ENCODE data around the gene BBLN.

Gene BBLN

GRCh38 chr9:128149951-128150593 lies 10.0 kb upstream of the BBLN start:
- DNase-seq (ENCODE audit: insufficient read length, low spot score) = no peak
- TF ChIP-seq POLR2A (IDR thresholded peaks at IDR 0.05; ENCODE audit: low read depth, low read length) = no peak
- FAIRE-seq = no peak

- DNase-seq (ENCODE audit: insufficient read length, low spot score) (no peak), FAIRE-seq (no peak)
- no peak for TF ChIP-seq POLR2A (IDR thresholded peaks at IDR 0.05; ENCODE audit: low read depth, low read length)
Observed at GRCh38 chr9:128150594-128151308, 9.3 kb upstream of the BBLN start.

- DNase-seq (ENCODE audit: insufficient read length, low spot score) (no peak), FAIRE-seq (no peak)
- no peak for TF ChIP-seq POLR2A (IDR thresholded peaks at IDR 0.05; ENCODE audit: low read depth, low read length)
Observed at GRCh38 chr9:128151309-128152132, 8.5 kb upstream of the BBLN start.

GRCh38 chr9:128152133-128153059 lies 7.7 kb upstream of the BBLN start:
- TF ChIP-seq POLR2A (IDR thresholded peaks at IDR 0.05; ENCODE audit: low read depth, low read length) = no peak
- no peak for FAIRE-seq
- DNase-seq (ENCODE audit: insufficient read length, low spot score) = no peak

GRCh38 chr9:128153060-128153946 lies 6.8 kb upstream of the BBLN start:
- DNase-seq (ENCODE audit: insufficient read length, low spot score) (no peak), FAIRE-seq (no peak)
- no peak for TF ChIP-seq POLR2A (IDR thresholded peaks at IDR 0.05; ENCODE audit: low read depth, low read length)

- FAIRE-seq (no peak), DNase-seq (ENCODE audit: insufficient read length, low spot score) (no peak)
- TF ChIP-seq POLR2A (IDR thresholded peaks at IDR 0.05; ENCODE audit: low read depth, low read length) = no peak
Observed at GRCh38 chr9:128153947-128154695, 5.9 kb upstream of the BBLN start.

- DNase-seq (ENCODE audit: insufficient read length, low spot score) = no peak
- no peak for TF ChIP-seq POLR2A (IDR thresholded peaks at IDR 0.05; ENCODE audit: low read depth, low read length)
- no peak for FAIRE-seq
Observed at GRCh38 chr9:128155736-128156500, 4.1 kb upstream of the BBLN start.

- DNase-seq (ENCODE audit: insufficient read length, low spot score) (no peak), FAIRE-seq (no peak)
- TF ChIP-seq POLR2A (IDR thresholded peaks at IDR 0.05; ENCODE audit: low read depth, low read length) = no peak
Observed at GRCh38 chr9:128159522-128159783, 612 bp upstream of the BBLN start.

GRCh38 chr9:128160603-128160987 lies 530 bp downstream of the BBLN start:
- no peak for TF ChIP-seq POLR2A (IDR thresholded peaks at IDR 0.05; ENCODE audit: low read depth, low read length)
- FAIRE-seq (no peak), DNase-seq (ENCODE audit: insufficient read length, low spot score) (peak; percentile 71)

- FAIRE-seq (no peak), DNase-seq (ENCODE audit: insufficient read length, low spot score) (no peak)
- no peak for TF ChIP-seq POLR2A (IDR thresholded peaks at IDR 0.05; ENCODE audit: low read depth, low read length)
Observed at GRCh38 chr9:128161215-128161902, 1.3 kb downstream of the BBLN start.
